Measurements from ENCODE around the gene LTA.
A peak's percentile ranks its signal among the peaks of the same experiment; 100 is the strongest.

LTA gene

GRCh38 chr6:31572041-31572911 lies at the start of gene LTA:
Gene LTA (plus strand): TSS chr6:31572289. CDS start chr6:31572743, 454 bp downstream.
- Histone ChIP-seq H3K36me3 (ENCODE audit: control insufficient read depth in 1 of 2, insufficient read depth in 2 of 2, low read length in 2 of 2) (no peaks in the 10 kb centered on the region), H3K9ac (ENCODE audit: low read depth in 1 of 2, low read length in 2 of 2) (peak within 1 kb of the TSS in 1 of 2 donors; percentile 10), H3K27ac (ENCODE audit: low read depth, low read length) (no peak within 1 kb of the TSS), H3K4me3 (ENCODE audit: low read depth in 1 of 2, low read length in 2 of 2) (peak within 1 kb of the TSS; percentile 20 to 44), H3K4me1 (ENCODE audit: control insufficient read depth in 1 of 2, insufficient read depth in 2 of 2, low read length in 2 of 2) (peaks cover 0 to 12% of the 10 kb centered on the region in 2 donors), H3K9me3 (ENCODE audit: control insufficient read depth in 1 of 2, low read length in 2 of 2) (no peaks in the 10 kb centered on the region), H3K27me3 (ENCODE audit: control insufficient read depth in 1 of 2, insufficient read depth in 2 of 2, low read length in 2 of 2) (peaks cover 0 to 5% of the 10 kb centered on the region in 2 donors)

GRCh38 chr6:31525553-31525931 lies 46.5 kb upstream of the LTA start:
- Histone ChIP-seq H3K27ac (ENCODE audit: low read depth, low read length) (no peak overlapping the region), H3K27me3 (ENCODE audit: control insufficient read depth in 1 of 2, insufficient read depth in 2 of 2, low read length in 2 of 2) (no peaks in the 10 kb centered on the region), H3K4me3 (ENCODE audit: low read depth in 1 of 2, low read length in 2 of 2) (no peak overlapping the region), H3K9ac (ENCODE audit: low read depth in 1 of 2, low read length in 2 of 2) (no peak overlapping the region), H3K9me3 (ENCODE audit: control insufficient read depth in 1 of 2, low read length in 2 of 2) (no peaks in the 10 kb centered on the region), H3K4me1 (ENCODE audit: control insufficient read depth in 1 of 2, insufficient read depth in 2 of 2, low read length in 2 of 2) (peaks cover 6 to 8% of the 10 kb centered on the region in 2 donors), H3K36me3 (ENCODE audit: control insufficient read depth in 1 of 2, insufficient read depth in 2 of 2, low read length in 2 of 2) (peaks cover 8 to 11% of the 10 kb centered on the region in 2 donors)

GRCh38 chr6:31525932-31526591 lies 46.0 kb upstream of the LTA start:
- Histone ChIP-seq H3K27me3 (ENCODE audit: control insufficient read depth in 1 of 2, insufficient read depth in 2 of 2, low read length in 2 of 2) (no peaks in the 10 kb centered on the region), H3K9me3 (ENCODE audit: control insufficient read depth in 1 of 2, low read length in 2 of 2) (no peaks in the 10 kb centered on the region), H3K27ac (ENCODE audit: low read depth, low read length) (no peak overlapping the region), H3K36me3 (ENCODE audit: control insufficient read depth in 1 of 2, insufficient read depth in 2 of 2, low read length in 2 of 2) (peaks cover 12 to 17% of the 10 kb centered on the region in 2 donors), H3K9ac (ENCODE audit: low read depth in 1 of 2, low read length in 2 of 2) (no peak overlapping the region), H3K4me1 (ENCODE audit: control insufficient read depth in 1 of 2, insufficient read depth in 2 of 2, low read length in 2 of 2) (peaks cover 6 to 8% of the 10 kb centered on the region in 2 donors), H3K4me3 (ENCODE audit: low read depth in 1 of 2, low read length in 2 of 2) (no peak overlapping the region)

GRCh38 chr6:31528307-31528777 lies 43.7 kb upstream of the LTA start:
- no peak overlapping the region for H3K9ac ChIP-seq (ENCODE audit: low read depth in 1 of 2, low read length in 2 of 2)
- H3K4me1 ChIP-seq (ENCODE audit: control insufficient read depth in 1 of 2, insufficient read depth in 2 of 2, low read length in 2 of 2) = peaks cover 6 to 8% of the 10 kb centered on the region in 2 donors
- H3K4me3 ChIP-seq (ENCODE audit: low read depth in 1 of 2, low read length in 2 of 2) = no peak overlapping the region
- no peaks in the 10 kb centered on the region for H3K9me3 ChIP-seq (ENCODE audit: control insufficient read depth in 1 of 2, low read length in 2 of 2)
- H3K27ac ChIP-seq (ENCODE audit: low read depth, low read length) = no peak overlapping the region
- no peaks in the 10 kb centered on the region for H3K27me3 ChIP-seq (ENCODE audit: control insufficient read depth in 1 of 2, insufficient read depth in 2 of 2, low read length in 2 of 2)
- H3K36me3 ChIP-seq (ENCODE audit: control insufficient read depth in 1 of 2, insufficient read depth in 2 of 2, low read length in 2 of 2) = peaks cover 22 to 38% of the 10 kb centered on the region in 2 donors

- no peak within 1 kb of the TSS for H3K9ac ChIP-seq (ENCODE audit: low read depth in 1 of 2, low read length in 2 of 2)
- no peak within 1 kb of the TSS for H3K4me3 ChIP-seq (ENCODE audit: low read depth in 1 of 2, low read length in 2 of 2)
- peaks cover 6 to 8% of the 10 kb centered on the region in 2 donors for H3K4me1 ChIP-seq (ENCODE audit: control insufficient read depth in 1 of 2, insufficient read depth in 2 of 2, low read length in 2 of 2)
- no peaks in the 10 kb centered on the region for H3K27me3 ChIP-seq (ENCODE audit: control insufficient read depth in 1 of 2, insufficient read depth in 2 of 2, low read length in 2 of 2)
- no peak within 1 kb of the TSS for H3K27ac ChIP-seq (ENCODE audit: low read depth, low read length)
- peaks cover 22 to 44% of the 10 kb centered on the region in 2 donors for H3K36me3 ChIP-seq (ENCODE audit: control insufficient read depth in 1 of 2, insufficient read depth in 2 of 2, low read length in 2 of 2)
- H3K9me3 ChIP-seq (ENCODE audit: control insufficient read depth in 1 of 2, low read length in 2 of 2) = no peaks in the 10 kb centered on the region
These were observed 43.2 kb upstream of the LTA start, which contains the start of gene MCCD1 for GRCh38 chr6:31528821-31529328. Gene MCCD1 (plus strand): TSS chr6:31528962. CDS start chr6:31529015, 53 bp downstream.

GRCh38 chr6:31529329-31530150 lies 42.5 kb upstream of the LTA start:
- Histone ChIP-seq H3K36me3 (ENCODE audit: control insufficient read depth in 1 of 2, insufficient read depth in 2 of 2, low read length in 2 of 2) (peaks cover 28 to 50% of the 10 kb centered on the region in 2 donors), H3K27me3 (ENCODE audit: control insufficient read depth in 1 of 2, insufficient read depth in 2 of 2, low read length in 2 of 2) (no peaks in the 10 kb centered on the region), H3K27ac (ENCODE audit: low read depth, low read length) (no peak overlapping the region)

GRCh38 chr6:31530659-31531058 lies 41.4 kb upstream of the LTA start:
- H3K4me3 ChIP-seq (ENCODE audit: low read depth in 1 of 2, low read length in 2 of 2) = no peak overlapping the region
- peaks cover 3 to 7% of the 10 kb centered on the region in 2 donors for H3K4me1 ChIP-seq (ENCODE audit: control insufficient read depth in 1 of 2, insufficient read depth in 2 of 2, low read length in 2 of 2)
- H3K36me3 ChIP-seq (ENCODE audit: control insufficient read depth in 1 of 2, insufficient read depth in 2 of 2, low read length in 2 of 2) = peaks cover 39 to 62% of the 10 kb centered on the region in 2 donors
- H3K27me3 ChIP-seq (ENCODE audit: control insufficient read depth in 1 of 2, insufficient read depth in 2 of 2, low read length in 2 of 2) = no peaks in the 10 kb centered on the region
- no peak overlapping the region for H3K9ac ChIP-seq (ENCODE audit: low read depth in 1 of 2, low read length in 2 of 2)
- H3K9me3 ChIP-seq (ENCODE audit: control insufficient read depth in 1 of 2, low read length in 2 of 2) = no peaks in the 10 kb centered on the region
- H3K27ac ChIP-seq (ENCODE audit: low read depth, low read length) = no peak overlapping the region

More at GRCh38 chr6:31529329-31530150, 42.5 kb upstream of the LTA start:
- Histone ChIP-seq H3K9me3 (ENCODE audit: control insufficient read depth in 1 of 2, low read length in 2 of 2) (no peaks in the 10 kb centered on the region), H3K4me3 (ENCODE audit: low read depth in 1 of 2, low read length in 2 of 2) (no peak overlapping the region), H3K4me1 (ENCODE audit: control insufficient read depth in 1 of 2, insufficient read depth in 2 of 2, low read length in 2 of 2) (peaks cover 6 to 8% of the 10 kb centered on the region in 2 donors), H3K9ac (ENCODE audit: low read depth in 1 of 2, low read length in 2 of 2) (no peak overlapping the region)

- H3K9me3 ChIP-seq (ENCODE audit: control insufficient read depth in 1 of 2, low read length in 2 of 2) = no peaks in the 10 kb centered on the region
- H3K4me1 ChIP-seq (ENCODE audit: control insufficient read depth in 1 of 2, insufficient read depth in 2 of 2, low read length in 2 of 2) = peaks cover 0 to 2% of the 10 kb centered on the region in 2 donors
- H3K9ac ChIP-seq (ENCODE audit: low read depth in 1 of 2, low read length in 2 of 2) = no peak overlapping the region
- H3K4me3 ChIP-seq (ENCODE audit: low read depth in 1 of 2, low read length in 2 of 2) = no peak overlapping the region
- peaks cover 44 to 67% of the 10 kb centered on the region in 2 donors for H3K36me3 ChIP-seq (ENCODE audit: control insufficient read depth in 1 of 2, insufficient read depth in 2 of 2, low read length in 2 of 2)
- no peak overlapping the region for H3K27ac ChIP-seq (ENCODE audit: low read depth, low read length)
- no peaks in the 10 kb centered on the region for H3K27me3 ChIP-seq (ENCODE audit: control insufficient read depth in 1 of 2, insufficient read depth in 2 of 2, low read length in 2 of 2)
These were observed 40.9 kb upstream of the LTA start for GRCh38 chr6:31531162-31531561.

GRCh38 chr6:31531771-31532643 lies 40.1 kb upstream of the LTA start:
- Histone ChIP-seq H3K9me3 (ENCODE audit: control insufficient read depth in 1 of 2, low read length in 2 of 2) (no peaks in the 10 kb centered on the region), H3K4me1 (ENCODE audit: control insufficient read depth in 1 of 2, insufficient read depth in 2 of 2, low read length in 2 of 2) (no peaks in the 10 kb centered on the region), H3K27me3 (ENCODE audit: control insufficient read depth in 1 of 2, insufficient read depth in 2 of 2, low read length in 2 of 2) (no peaks in the 10 kb centered on the region), H3K27ac (ENCODE audit: low read depth, low read length) (no peak overlapping the region), H3K4me3 (ENCODE audit: low read depth in 1 of 2, low read length in 2 of 2) (no peak overlapping the region), H3K36me3 (ENCODE audit: control insufficient read depth in 1 of 2, insufficient read depth in 2 of 2, low read length in 2 of 2) (peaks cover 50 to 75% of the 10 kb centered on the region in 2 donors), H3K9ac (ENCODE audit: low read depth in 1 of 2, low read length in 2 of 2) (no peak overlapping the region)
